Measurements from ENCODE around the gene ATPAF2.

- TF ChIP-seq CTCF (conservative IDR thresholded peaks at IDR 0.05) (no peak), EZH2 (IDR thresholded peaks at IDR 0.05; ENCODE audit: low read depth) (no peak)
Measured at GRCh38 chr17:17972126-17972951, 66.6 kb downstream of the ATPAF2 start, which contains the start of the genes DRC3 and TOM1L2.

All from PC-9 (cell line).